ENCODE measurements around the gene ATAD3B.
"Not testable (repeated sequence)": the region's sequence is repeated elsewhere in the genome, so short reads cannot be mapped to it uniquely, and the experiment has no call there.

ATAD3B gene

GRCh38 chr1:1507305-1507704 is 35.7 kb downstream of the ATAD3B start:
- Histone ChIP-seq H3K4me3 (ENCODE audit: low read depth, low read length) (no peak overlapping the region), H3K27ac (no peak overlapping the region), H3K27me3 (replicated peaks) (no peaks in the 10 kb centered on the region), H3K36me3 (replicated peaks) (no peaks in the 10 kb centered on the region)
- DNase-seq, result no peak
- no peak for TF ChIP-seq CTCF (IDR thresholded peaks at IDR 0.05; ENCODE audit: low read depth, low read length, missing control alignments)
- in situ Hi-C loops (cut with HindIII; ENCODE audit: low pct_ligation_motif_present, low sequenced_read_pairs), result no loop called here

GRCh38 chr1:1508775-1509464 is 37.4 kb downstream of the ATAD3B start:
- in situ Hi-C loops (cut with HindIII; ENCODE audit: low pct_ligation_motif_present, low sequenced_read_pairs); H3K4me3 ChIP-seq (ENCODE audit: low read depth, low read length); H3K27me3 ChIP-seq (replicated peaks); H3K27ac ChIP-seq; H3K36me3 ChIP-seq (replicated peaks); DNase-seq: not testable (repeated sequence)

- in situ Hi-C loops (cut with HindIII; ENCODE audit: low pct_ligation_motif_present, low sequenced_read_pairs); H3K4me3 ChIP-seq (ENCODE audit: low read depth, low read length); DNase-seq: not testable (repeated sequence)
These were observed 37.9 kb downstream of the ATAD3B start for GRCh38 chr1:1509465-1509850.

GRCh38 chr1:1510912-1511532 is 39.5 kb downstream of the ATAD3B start:
- peak; percentile 15 for DNase-seq
- Histone ChIP-seq H3K27ac (peak overlapping the region; percentile 96), H3K4me3 (ENCODE audit: low read depth, low read length) (peak overlapping the region; percentile 92), H3K27me3 (replicated peaks) (no peaks in the 10 kb centered on the region), H3K36me3 (replicated peaks) (no peaks in the 10 kb centered on the region)
- TF ChIP-seq CTCF (IDR thresholded peaks at IDR 0.05; ENCODE audit: low read depth, low read length, missing control alignments), result peak; percentile 12
- in situ Hi-C loops (cut with HindIII; ENCODE audit: low pct_ligation_motif_present, low sequenced_read_pairs), result no loop called here

More at GRCh38 chr1:1509465-1509850, 37.9 kb downstream of the ATAD3B start:
- not testable (repeated sequence) for H3K36me3 ChIP-seq (replicated peaks); H3K27me3 ChIP-seq (replicated peaks); H3K27ac ChIP-seq

GRCh38 chr1:1511533-1512285 is 40.1 kb downstream of the ATAD3B start, which contains the start of gene ATAD3A:
Gene ATAD3A, plus strand, starts transcription at chr1:1512162. Its CDS starts 107 bp downstream, at chr1:1512269.
- in situ Hi-C loops (cut with HindIII; ENCODE audit: low pct_ligation_motif_present, low sequenced_read_pairs), result no loop called here
- TF ChIP-seq CTCF (IDR thresholded peaks at IDR 0.05; ENCODE audit: low read depth, low read length, missing control alignments), result no peak
- peak; percentile 96 for DNase-seq

GRCh38 chr1:1512425-1512824 is 40.9 kb downstream of the ATAD3B start:
- DNase-seq; in situ Hi-C loops (cut with HindIII; ENCODE audit: low pct_ligation_motif_present, low sequenced_read_pairs); H3K27ac ChIP-seq; H3K27me3 ChIP-seq (replicated peaks); H3K36me3 ChIP-seq (replicated peaks): not testable (repeated sequence)
- H3K4me3 ChIP-seq (ENCODE audit: low read depth, low read length), result peak overlapping the region; percentile 62

More at GRCh38 chr1:1511533-1512285, 40.1 kb downstream of the ATAD3B start, which contains the start of gene ATAD3A:
- Histone ChIP-seq H3K27ac (peak within 1 kb of the TSS; percentile 96), H3K36me3 (replicated peaks) (peaks cover 5% of the 10 kb centered on the region), H3K27me3 (replicated peaks) (no peaks in the 10 kb centered on the region), H3K4me3 (ENCODE audit: low read depth, low read length) (peak within 1 kb of the TSS; percentile 92)

GRCh38 chr1:1513675-1514074 is 42.1 kb downstream of the ATAD3B start:
- Histone ChIP-seq H3K36me3 (replicated peaks) (peaks cover 12% of the 10 kb centered on the region), H3K4me3 (ENCODE audit: low read depth, low read length) (peak overlapping the region; percentile 9)
- in situ Hi-C loops (cut with HindIII; ENCODE audit: low pct_ligation_motif_present, low sequenced_read_pairs); H3K27ac ChIP-seq; DNase-seq; H3K27me3 ChIP-seq (replicated peaks): not testable (repeated sequence)

- in situ Hi-C loops (cut with HindIII; ENCODE audit: low pct_ligation_motif_present, low sequenced_read_pairs); DNase-seq; H3K27me3 ChIP-seq (replicated peaks); H3K4me3 ChIP-seq (ENCODE audit: low read depth, low read length); H3K27ac ChIP-seq: not testable (repeated sequence)
- peaks cover 13% of the 10 kb centered on the region for H3K36me3 ChIP-seq (replicated peaks)
These were observed 42.8 kb downstream of the ATAD3B start for GRCh38 chr1:1514376-1514775.

- DNase-seq; in situ Hi-C loops (cut with HindIII; ENCODE audit: low pct_ligation_motif_present, low sequenced_read_pairs); H3K27me3 ChIP-seq (replicated peaks); H3K4me3 ChIP-seq (ENCODE audit: low read depth, low read length); H3K27ac ChIP-seq: not testable (repeated sequence)
- H3K36me3 ChIP-seq (replicated peaks), result peaks cover 28% of the 10 kb centered on the region
These were observed 45.4 kb downstream of the ATAD3B start for GRCh38 chr1:1516923-1517322.

Data from brain microvascular endothelial cell (primary cell).